ENCODE data around the gene COL7A1. TPM values are rescaled to one million over a fixed set of nuclear protein-coding genes. Genes with fewer than 3 reads are reported as not detected.

Gene COL7A1
- total and polyA plus RNA-seq, 3 experiments from 2014 or later, result 0.59 to 0.93 TPM; not detected in 1

DNA sequence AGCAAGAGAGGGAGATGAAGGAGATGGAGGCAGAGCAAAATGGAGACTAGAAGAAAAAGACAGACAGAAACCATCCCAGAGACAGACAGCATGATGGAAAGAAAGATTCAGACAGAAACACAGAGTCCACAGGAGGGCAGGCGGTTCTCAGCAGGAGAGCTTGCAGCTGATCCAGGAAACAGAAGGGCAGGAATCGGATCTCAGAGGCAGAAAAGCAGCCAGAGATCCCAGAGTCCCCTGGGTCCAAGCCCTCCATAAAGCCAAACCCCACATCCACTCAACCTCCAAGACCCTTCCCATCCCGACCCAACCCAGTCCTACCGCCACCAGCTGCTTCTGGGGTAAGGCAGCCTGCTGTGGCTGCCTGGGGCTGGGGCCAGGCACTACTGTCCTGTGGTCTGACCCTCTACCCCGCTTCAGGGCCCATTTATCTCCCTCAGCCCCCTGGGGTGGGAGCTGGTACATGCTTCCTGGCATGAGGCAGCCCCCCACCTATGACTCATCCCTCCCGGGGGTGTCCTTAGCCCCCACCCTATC lies 31.7 kb downstream of the COL7A1 start, which contains the start of gene UCN2:
Gene UCN2, minus strand, starts transcription at position 400 of the 537 bp plus-strand sequence. CDS start 657 bp downstream, outside the sequence.
- ChIA-PET CTCF (interaction anchor here (2.1 kb wide), 1 partner anchor 163 kb away, joined by 7 read pairs; no protein-coding TSS in a partner anchor), POLR2A (no interaction called here)
- H3K9me3 Mint-ChIP-seq, result no peaks in the 10 kb centered on the region
- H3K27me3 ChIP-seq (ENCODE audit: insufficient read depth, low read length, poor library complexity, severe bottlenecking), result no peaks in the 10 kb centered on the region
- no peak for DNase-seq
- H3K4me3 ChIP-seq (ENCODE audit: low read length), result no peak within 1 kb of the TSS
- H3K9me3 ChIP-seq (ENCODE audit: low read length), result no peaks in the 10 kb centered on the region
- H3K4me3 Mint-ChIP-seq, result no peak within 1 kb of the TSS
- peak within 1 kb of the TSS in 3 of 8 donors; percentile 34 to 47 (median 47) for H3K27ac Mint-ChIP-seq
- H3K36me3 Mint-ChIP-seq, result no peaks in the 10 kb centered on the region
- H3K27me3 Mint-ChIP-seq, result peaks cover 0 to 6% of the 10 kb centered on the region in 2 donors
- H3K4me1 Mint-ChIP-seq, result peaks cover 5 to 6% (median 6%) of the 10 kb centered on the region in 3 donors
- no peak within 1 kb of the TSS for H3K27ac ChIP-seq (ENCODE audit: low read depth, low read length)
- no peaks in the 10 kb centered on the region for H3K36me3 ChIP-seq (ENCODE audit: insufficient read depth, low read length)
- H3K4me1 ChIP-seq (ENCODE audit: insufficient read depth, low read length), result no peaks in the 10 kb centered on the region

DNA sequence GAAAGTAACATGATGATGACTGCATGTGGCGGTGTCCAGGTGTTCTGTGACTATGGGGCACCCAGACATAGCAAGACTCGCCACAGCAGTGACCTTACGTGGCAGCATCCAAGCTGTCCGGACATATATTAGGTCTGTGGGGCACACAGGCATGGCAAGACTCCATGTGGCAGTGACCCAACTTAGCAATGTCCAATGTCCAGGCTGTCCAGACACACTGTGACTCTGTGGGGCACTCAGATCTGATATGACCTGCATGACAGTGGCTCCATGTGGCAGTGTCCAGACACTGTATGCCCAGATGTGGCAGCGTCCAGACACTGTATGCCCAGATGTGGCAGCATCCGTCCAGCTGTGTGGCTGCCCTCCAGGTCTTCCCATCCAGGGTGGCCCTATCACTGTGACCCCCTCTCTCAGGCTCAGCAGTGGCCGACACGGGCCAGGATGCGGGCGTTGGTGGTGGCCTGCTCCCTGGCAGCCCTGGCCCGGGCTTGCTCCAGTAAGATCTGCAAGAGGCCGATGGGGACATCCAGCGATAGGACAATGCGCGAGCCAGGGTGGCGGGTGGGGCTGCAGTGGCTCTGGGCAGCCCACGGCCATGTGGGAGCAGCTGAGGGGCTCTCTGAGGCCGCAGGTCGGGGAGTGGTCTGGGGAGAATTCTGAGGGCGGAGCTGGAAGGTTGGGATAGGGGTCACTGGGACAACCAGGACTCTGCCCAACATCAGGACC lies 32.6 kb downstream of the COL7A1 start:
- H3K9me3 Mint-ChIP-seq, result no peaks in the 10 kb centered on the region
- DNase-seq, result no peak
- Histone ChIP-seq H3K36me3 (ENCODE audit: insufficient read depth, low read length) (no peaks in the 10 kb centered on the region), H3K27ac (ENCODE audit: low read depth, low read length) (no peak overlapping the region), H3K27me3 (ENCODE audit: insufficient read depth, low read length, poor library complexity, severe bottlenecking) (no peaks in the 10 kb centered on the region), H3K9me3 (ENCODE audit: low read length) (no peaks in the 10 kb centered on the region), H3K4me1 (ENCODE audit: insufficient read depth, low read length) (no peaks in the 10 kb centered on the region), H3K4me3 (ENCODE audit: low read length) (no peak overlapping the region)
- ChIA-PET POLR2A (no interaction called here), CTCF (interaction anchor here (1.5 to 2.3 kb wide), 2 partner anchors 13 to 162 kb away, joined by 3 to 5 read pairs; no protein-coding TSS in a partner anchor)
- H3K36me3 Mint-ChIP-seq, result no peaks in the 10 kb centered on the region
- H3K4me3 Mint-ChIP-seq, result no peak overlapping the region
- H3K4me1 Mint-ChIP-seq, result peaks cover 10 to 11% (median 10%) of the 10 kb centered on the region in 3 donors
- H3K27me3 Mint-ChIP-seq, result peaks cover 0 to 4% of the 10 kb centered on the region in 2 donors
- H3K27ac Mint-ChIP-seq, result peak overlapping the region in 1 of 8 donors; percentile 29

DNA sequence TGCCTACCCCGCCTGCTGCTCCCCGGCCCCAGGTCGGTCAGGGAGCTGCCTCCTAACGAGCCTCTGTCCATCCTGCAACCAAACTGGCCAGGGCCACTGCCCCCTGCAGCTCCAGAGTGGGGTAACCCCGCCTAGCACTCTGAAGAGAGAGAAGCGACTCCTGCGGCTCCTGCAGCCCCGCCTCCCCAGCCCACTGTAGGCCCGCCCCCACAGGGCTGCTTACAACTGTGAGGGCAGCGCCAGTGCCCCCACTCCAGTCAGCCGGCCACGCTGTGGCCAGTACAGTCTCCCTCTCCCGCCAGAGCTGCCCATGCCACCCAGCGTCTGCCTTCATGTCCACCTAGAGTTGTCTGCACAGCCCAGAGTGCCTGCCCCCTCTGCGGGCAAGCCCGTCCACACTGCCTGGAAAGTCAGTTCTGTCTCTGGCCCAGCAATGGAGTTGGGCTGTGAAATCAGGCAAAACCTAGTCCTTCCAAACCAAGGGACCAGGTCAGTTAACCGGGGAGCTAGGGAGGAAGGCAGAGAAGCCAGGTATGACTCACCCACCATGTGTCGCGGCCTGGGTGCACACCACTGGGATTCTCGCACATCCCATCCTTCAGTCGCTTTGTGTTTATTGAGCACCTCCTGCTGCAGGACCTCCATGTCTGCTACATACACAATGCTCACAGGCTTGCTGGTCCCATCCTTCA lies 33.9 kb downstream of the COL7A1 start:
- ChIA-PET POLR2A (no interaction called here), CTCF (interaction anchor here (1.5 to 2.3 kb wide), 2 partner anchors 12 to 161 kb away, joined by 3 to 5 read pairs; no protein-coding TSS in a partner anchor)
- Histone ChIP-seq H3K4me1 (ENCODE audit: insufficient read depth, low read length) (peaks cover 3% of the 10 kb centered on the region), H3K27ac (ENCODE audit: low read depth, low read length) (no peak overlapping the region), H3K4me3 (ENCODE audit: low read length) (no peak overlapping the region), H3K27me3 (ENCODE audit: insufficient read depth, low read length, poor library complexity, severe bottlenecking) (no peaks in the 10 kb centered on the region), H3K9me3 (ENCODE audit: low read length) (no peaks in the 10 kb centered on the region), H3K36me3 (ENCODE audit: insufficient read depth, low read length) (no peaks in the 10 kb centered on the region)
- Mint-ChIP-seq H3K27me3 (peaks cover 0 to 1% of the 10 kb centered on the region in 2 donors), H3K36me3 (no peaks in the 10 kb centered on the region), H3K9me3 (no peaks in the 10 kb centered on the region), H3K4me1 (peaks cover 11 to 19% (median 13%) of the 10 kb centered on the region in 3 donors), H3K27ac (no peak overlapping the region), H3K4me3 (no peak overlapping the region)
- no peak for DNase-seq

DNA sequence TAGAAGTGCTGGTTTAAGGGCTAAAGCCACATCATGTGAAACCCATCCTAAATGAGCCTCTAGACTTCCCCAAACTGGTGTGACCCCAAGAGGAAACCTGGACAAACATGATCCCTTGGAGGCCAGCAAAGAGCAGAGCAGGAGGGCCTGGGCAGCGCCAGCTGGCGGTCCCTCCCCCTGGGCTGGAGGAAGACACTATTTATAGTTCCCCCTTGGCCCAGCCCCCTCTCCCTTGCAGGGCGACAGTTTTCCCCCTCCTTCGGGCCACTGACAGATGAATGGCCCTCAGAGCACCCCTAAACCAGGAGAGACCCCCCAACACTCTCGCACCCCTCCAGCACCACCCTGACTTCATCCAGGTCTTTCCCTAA lies 34.5 kb downstream of the COL7A1 start:
- Mint-ChIP-seq H3K27ac (no peak overlapping the region), H3K27me3 (peaks cover 0 to 1% of the 10 kb centered on the region in 2 donors), H3K9me3 (no peaks in the 10 kb centered on the region), H3K4me3 (peak overlapping the region in 2 of 7 donors; percentile 2 to 29), H3K4me1 (peaks cover 15 to 23% (median 16%) of the 10 kb centered on the region in 3 donors), H3K36me3 (no peaks in the 10 kb centered on the region)
- Histone ChIP-seq H3K27ac (ENCODE audit: low read depth, low read length) (peak overlapping the region; percentile 38), H3K27me3 (ENCODE audit: insufficient read depth, low read length, poor library complexity, severe bottlenecking) (no peaks in the 10 kb centered on the region), H3K9me3 (ENCODE audit: low read length) (no peaks in the 10 kb centered on the region), H3K4me3 (ENCODE audit: low read length) (no peak overlapping the region), H3K4me1 (ENCODE audit: insufficient read depth, low read length) (peaks cover 6% of the 10 kb centered on the region), H3K36me3 (ENCODE audit: insufficient read depth, low read length) (no peaks in the 10 kb centered on the region)
- ChIA-PET POLR2A (no interaction called here), CTCF (interaction anchor here (2.3 kb wide), 1 partner anchor 160 kb away, joined by 5 read pairs; no protein-coding TSS in a partner anchor)
- DNase-seq, result no peak

DNA sequence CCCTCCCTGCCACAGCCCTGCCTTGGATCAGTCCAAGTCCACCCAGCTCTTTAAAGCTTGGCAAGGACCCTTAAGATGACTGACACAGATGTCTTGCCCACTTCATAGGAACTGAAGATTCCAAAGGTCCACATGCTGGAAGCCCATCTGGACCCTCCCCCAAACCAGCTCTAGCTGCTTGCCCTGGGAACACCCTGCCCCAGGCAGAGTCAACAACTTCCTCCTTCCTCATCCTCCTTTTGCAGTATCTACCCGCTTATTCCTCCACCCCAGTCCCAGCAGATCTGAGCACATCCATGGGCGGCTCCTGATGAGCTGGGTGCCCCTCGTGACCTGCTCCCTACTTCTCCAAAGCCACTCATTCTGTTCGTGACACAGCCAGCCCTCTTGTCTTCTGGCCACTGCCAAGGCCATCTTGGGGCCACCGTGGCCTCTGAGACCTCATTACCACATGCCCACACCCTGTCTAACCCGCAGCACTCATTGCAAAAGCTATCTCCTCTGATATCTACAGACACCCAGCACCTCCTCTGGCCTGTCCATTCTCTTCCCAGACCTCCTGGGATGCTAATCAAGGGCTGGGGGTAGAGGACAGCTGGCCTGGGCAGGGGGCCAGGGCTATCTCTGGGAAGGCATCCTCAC lies 36.5 kb downstream of the COL7A1 start:
- POLR2A ChIA-PET, result interaction anchor here (0.5 to 0.6 kb wide), 2 partner anchors 117 to 1134 kb away, joined by 3 read pairs; no protein-coding TSS in a partner anchor
- H3K36me3 Mint-ChIP-seq, result no peaks in the 10 kb centered on the region

DNA sequence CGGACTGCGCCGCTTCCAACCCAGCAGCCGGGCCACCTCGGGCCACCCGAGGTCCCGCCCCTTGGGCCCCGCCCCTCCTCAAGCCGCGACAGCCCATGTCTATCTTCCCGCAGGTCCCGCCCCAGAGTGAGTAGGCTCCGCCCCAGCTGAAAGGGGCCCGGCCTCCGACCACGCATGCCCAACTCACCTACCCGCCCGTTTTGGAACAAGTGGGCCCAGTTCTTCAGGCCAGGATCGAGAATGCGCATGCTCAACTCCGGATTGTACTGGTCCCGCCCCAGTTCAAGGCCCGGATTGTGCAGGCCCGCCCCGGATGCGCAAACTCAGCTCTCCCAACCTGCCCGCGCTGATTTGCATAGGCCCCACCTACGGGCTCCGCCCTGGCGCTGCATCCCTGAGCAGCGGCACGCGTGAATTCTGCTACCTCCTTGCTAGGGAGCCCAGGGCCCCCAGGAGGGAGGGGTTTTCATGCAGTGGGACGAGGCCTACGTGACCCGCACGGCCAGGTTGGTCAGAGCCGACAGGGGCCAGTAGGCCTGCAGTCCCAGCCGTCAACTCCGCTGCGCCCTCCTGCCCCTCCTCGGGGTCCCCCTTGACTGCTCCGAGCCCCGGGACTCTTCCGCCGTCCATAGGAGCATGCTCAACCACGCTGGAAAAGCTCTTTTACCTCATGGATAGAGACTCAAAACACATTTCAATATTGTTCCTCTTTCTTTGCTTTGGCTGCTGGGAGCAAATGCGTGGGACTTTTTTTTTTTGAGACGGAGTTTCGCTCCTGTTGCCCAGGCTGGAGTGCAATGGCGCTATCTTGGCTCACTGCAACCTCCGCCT lies 38.1 kb downstream of the COL7A1 start, which contains the start of gene PFKFB4:
Gene PFKFB4, minus strand, starts transcription at position 8 of the 831 bp plus-strand sequence. CDS start 26 bp downstream, outside the sequence.
- no peaks in the 10 kb centered on the region for H3K36me3 ChIP-seq (ENCODE audit: insufficient read depth, low read length)
- DNase-seq, result peak; percentile 98 to 100 (median 99)
- no peaks in the 10 kb centered on the region for H3K27me3 Mint-ChIP-seq
- no peaks in the 10 kb centered on the region for H3K36me3 Mint-ChIP-seq
- ChIA-PET CTCF (interaction anchor here (1.1 to 6.3 kb wide), 9 partner anchors 11 to 316 kb away, joined by 3 to 44 read pairs (median 7); partner anchors contain the start of genes ATRIP, CCDC51, TMA7 and ZNF589), POLR2A (interaction anchor here (0.7 to 1.3 kb wide), 5 partner anchors 85 to 1678 kb away, joined by 3 to 6 read pairs (median 5); partner anchors contain the start of gene CCDC51)
- peaks cover 9 to 18% (median 13%) of the 10 kb centered on the region in 3 donors for H3K4me1 Mint-ChIP-seq
- peaks cover 6% of the 10 kb centered on the region for H3K4me1 ChIP-seq (ENCODE audit: insufficient read depth, low read length)
- no peaks in the 10 kb centered on the region for H3K27me3 ChIP-seq (ENCODE audit: insufficient read depth, low read length, poor library complexity, severe bottlenecking)
- H3K4me3 Mint-ChIP-seq, result peak within 1 kb of the TSS; percentile 62 to 89 (median 80)
- peak within 1 kb of the TSS; percentile 51 for H3K27ac ChIP-seq (ENCODE audit: low read depth, low read length)
- no peaks in the 10 kb centered on the region for H3K9me3 ChIP-seq (ENCODE audit: low read length)
- H3K4me3 ChIP-seq (ENCODE audit: low read length), result peak within 1 kb of the TSS; percentile 85
- peak within 1 kb of the TSS in 7 of 8 donors; percentile 3 to 83 (median 56) for H3K27ac Mint-ChIP-seq
- H3K9me3 Mint-ChIP-seq, result no peaks in the 10 kb centered on the region

More for the DNA sequence above, 36.5 kb downstream of the COL7A1 start:
- H3K4me3 Mint-ChIP-seq, result peak overlapping the region in 5 of 7 donors; percentile 25 to 87 (median 59)
- Histone ChIP-seq H3K27me3 (ENCODE audit: insufficient read depth, low read length, poor library complexity, severe bottlenecking) (no peaks in the 10 kb centered on the region), H3K27ac (ENCODE audit: low read depth, low read length) (no peak overlapping the region), H3K9me3 (ENCODE audit: low read length) (no peaks in the 10 kb centered on the region), H3K4me3 (ENCODE audit: low read length) (no peak overlapping the region), H3K4me1 (ENCODE audit: insufficient read depth, low read length) (peaks cover 6% of the 10 kb centered on the region), H3K36me3 (ENCODE audit: insufficient read depth, low read length) (no peaks in the 10 kb centered on the region)
- CTCF ChIA-PET, result interaction anchor here (0.7 to 4.6 kb wide), 17 partner anchors 9 to 318 kb away, joined by 3 to 44 read pairs (median 5); partner anchors contain the start of genes ATRIP, CCDC51, SLC26A6 and TMA7
- H3K9me3 Mint-ChIP-seq, result no peaks in the 10 kb centered on the region
- H3K27me3 Mint-ChIP-seq, result no peaks in the 10 kb centered on the region
- no peak for DNase-seq
- H3K27ac Mint-ChIP-seq, result peak overlapping the region in 4 of 8 donors; percentile 31 to 66 (median 48)
- H3K4me1 Mint-ChIP-seq, result peaks cover 9 to 18% (median 16%) of the 10 kb centered on the region in 3 donors
